Keratinocyte (primary cell): ENCODE results near the gene CRADD.
"Not testable (repeated sequence)": the region's sequence is repeated elsewhere in the genome, so short reads cannot be mapped to it uniquely, and the experiment has no call there.

Experiments
- EZH2 ChIP-seq: IDR thresholded peaks from one replicate; pipeline ENCODE4 v1.6.1; 2012; ENCODE audit warnings: inconsistent platforms, mild to moderate bottlenecking, low read length, moderate library complexity
- TF ChIP-seq, protein P1 (sequence below), 3 experiments: IDR thresholded peaks in 1 of 3; conservative IDR thresholded peaks in 1 of 3; optimal IDR thresholded peaks in 1 of 3; 2 replicates in 2 of 3; 3 replicates in 1 of 3; pipeline versions ENCODE3 to v1.5.1; 2011; ENCODE audit warnings: low read length in 3 of 3, mild to moderate bottlenecking in 3 of 3, moderate library complexity in 2 of 3, control low read depth in 1 of 3, inconsistent platforms in 1 of 3; ENCODE audit not compliant: insufficient read depth in 2 of 3; ENCODE audit errors: extremely low read depth in 1 of 3

DNA sequence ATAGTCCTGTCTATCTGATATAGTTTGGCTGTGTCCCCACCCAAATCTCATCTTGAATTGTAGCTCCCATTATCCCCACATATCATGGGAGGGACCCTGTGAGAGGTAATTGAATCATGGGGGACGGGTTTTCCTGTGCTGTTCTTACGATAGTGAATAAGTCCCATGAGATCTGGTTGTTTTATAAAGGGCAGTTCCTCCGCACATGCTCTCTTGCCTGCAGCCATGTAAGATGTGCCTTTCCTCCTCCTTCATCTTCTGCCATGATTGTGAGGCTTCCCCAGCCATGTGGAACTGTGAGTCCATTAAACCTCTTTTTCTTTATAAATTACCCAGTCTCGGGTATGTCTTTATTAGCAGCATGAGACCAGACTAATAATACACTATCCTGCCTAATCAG, 251.9 kb downstream of the CRADD start:
- TF ChIP-seq, protein P1, sequence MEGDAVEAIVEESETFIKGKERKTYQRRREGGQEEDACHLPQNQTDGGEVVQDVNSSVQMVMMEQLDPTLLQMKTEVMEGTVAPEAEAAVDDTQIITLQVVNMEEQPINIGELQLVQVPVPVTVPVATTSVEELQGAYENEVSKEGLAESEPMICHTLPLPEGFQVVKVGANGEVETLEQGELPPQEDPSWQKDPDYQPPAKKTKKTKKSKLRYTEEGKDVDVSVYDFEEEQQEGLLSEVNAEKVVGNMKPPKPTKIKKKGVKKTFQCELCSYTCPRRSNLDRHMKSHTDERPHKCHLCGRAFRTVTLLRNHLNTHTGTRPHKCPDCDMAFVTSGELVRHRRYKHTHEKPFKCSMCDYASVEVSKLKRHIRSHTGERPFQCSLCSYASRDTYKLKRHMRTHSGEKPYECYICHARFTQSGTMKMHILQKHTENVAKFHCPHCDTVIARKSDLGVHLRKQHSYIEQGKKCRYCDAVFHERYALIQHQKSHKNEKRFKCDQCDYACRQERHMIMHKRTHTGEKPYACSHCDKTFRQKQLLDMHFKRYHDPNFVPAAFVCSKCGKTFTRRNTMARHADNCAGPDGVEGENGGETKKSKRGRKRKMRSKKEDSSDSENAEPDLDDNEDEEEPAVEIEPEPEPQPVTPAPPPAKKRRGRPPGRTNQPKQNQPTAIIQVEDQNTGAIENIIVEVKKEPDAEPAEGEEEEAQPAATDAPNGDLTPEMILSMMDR (optimal IDR thresholded peaks at IDR 0.05 in 1 of 3, IDR thresholded peaks at IDR 0.05 in 1 of 3, conservative IDR thresholded peaks at IDR 0.05 in 1 of 3; ENCODE audit: extremely low read depth in 1 of 3, insufficient read depth in 2 of 3, low read length in 3 of 3), result not testable (repeated sequence)
- TF ChIP-seq EZH2, result not testable (repeated sequence)
